ENCODE measurements around the gene TIMP2. TPM values are rescaled to one million over a fixed set of nuclear protein-coding genes. Genes with fewer than 3 reads are reported as not detected.

Gene TIMP2
- total and polyA plus RNA-seq, 2 of the 8 experiments (the other 6 are each of a cell fraction or from before 2014, with no cell fraction given) = 18.2 to 43.3 TPM

GRCh38 chr17:78919861-78920450, 5.2 kb downstream of the TIMP2 start (continued):
- TF ChIP-seq GABPA (IDR thresholded peaks at IDR 0.05; ENCODE audit: borderline replicate concordance, insufficient read depth, low read length) = no peak
- no peak for TF ChIP-seq ASH2L (IDR thresholded peaks at IDR 0.05; ENCODE audit: low read length)
- TF ChIP-seq POLR2AphosphoS5 (IDR thresholded peaks at IDR 0.05; ENCODE audit: low read depth, low read length) = no peak

Data from H1 (cell line).